ENCODE measurements around the gene TOGARAM2.
"Not testable (repeated sequence)": the region's sequence is repeated elsewhere in the genome, so short reads cannot be mapped to it uniquely, and the experiment has no call there.

TOGARAM2 gene

GRCh38 chr2:28976584-28976983 is 4.5 kb upstream of the TOGARAM2 start:
- DNase-seq (ENCODE audit: low read depth in 1 of 2, low spot score in 1 of 2): no peak

DNA sequence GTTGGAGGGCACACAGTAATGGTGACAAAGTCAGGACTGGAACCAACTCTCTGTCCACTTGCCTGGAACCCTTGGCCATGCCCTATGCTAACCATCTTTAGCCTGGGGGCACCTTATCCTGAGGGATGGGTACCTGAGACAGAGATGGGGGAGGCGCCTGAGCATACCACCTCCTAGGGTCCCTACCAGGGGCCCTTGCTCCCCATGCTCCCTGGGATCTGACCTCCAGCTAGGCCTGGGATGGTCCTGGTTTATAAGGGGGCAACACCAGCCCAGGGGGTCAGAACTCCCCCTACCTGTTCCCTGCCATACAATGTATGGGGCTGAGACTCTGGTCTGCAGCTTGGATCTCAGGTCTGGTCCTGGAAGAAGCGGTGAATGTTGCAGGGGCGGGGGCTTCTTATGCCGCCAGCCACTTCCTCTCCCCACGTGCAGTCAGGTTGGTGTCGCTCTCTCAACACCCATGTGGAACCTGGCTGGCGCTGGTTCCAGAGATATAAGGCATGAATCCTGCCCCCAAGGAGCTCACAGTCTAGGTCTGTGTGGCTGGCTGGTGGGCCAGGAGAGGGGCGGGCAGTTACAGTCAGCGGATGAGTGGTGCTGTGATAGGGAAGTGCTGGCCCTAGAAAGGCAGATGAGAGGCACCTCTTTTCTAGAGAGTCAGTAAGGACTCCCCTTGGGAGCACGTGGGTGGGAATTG is 3.8 kb upstream of the TOGARAM2 start:
- DNase-seq (ENCODE audit: low read depth in 1 of 2, low spot score in 1 of 2): no peak

- DNase-seq (ENCODE audit: low read depth in 1 of 2, low spot score in 1 of 2): not testable (repeated sequence)
Observed at GRCh38 chr2:28978001-28978400, 3.1 kb upstream of the TOGARAM2 start.

- no peak for DNase-seq (ENCODE audit: low read depth in 1 of 2, low spot score in 1 of 2)
Observed at GRCh38 chr2:28978606-28979005, 2.5 kb upstream of the TOGARAM2 start.

DNA sequence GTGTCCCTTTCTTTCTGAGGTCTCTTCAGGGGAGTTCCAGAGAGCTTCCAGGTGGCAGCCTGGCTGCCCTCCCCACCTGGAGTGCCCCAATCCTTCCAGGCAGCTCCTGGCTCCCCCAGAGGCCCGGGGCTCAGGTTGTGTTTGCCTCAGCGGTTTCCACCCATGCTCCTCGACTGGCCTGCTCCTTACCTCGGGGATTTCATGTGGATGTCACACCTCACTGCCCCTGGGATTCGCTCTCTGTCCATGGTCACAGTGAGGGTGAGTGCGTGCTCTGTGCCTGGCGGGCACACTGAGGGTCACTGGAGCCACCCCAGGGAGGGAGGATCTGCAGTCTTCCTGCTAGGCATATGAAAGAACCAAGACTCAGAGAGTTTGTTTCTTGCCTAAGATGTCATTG is 2.1 kb upstream of the TOGARAM2 start:
- DNase-seq (ENCODE audit: low read depth in 1 of 2, low spot score in 1 of 2): no peak

GRCh38 chr2:28979576-28980366 is 1.3 kb upstream of the TOGARAM2 start:
- DNase-seq (ENCODE audit: low read depth in 1 of 2, low spot score in 1 of 2): no peak

DNA sequence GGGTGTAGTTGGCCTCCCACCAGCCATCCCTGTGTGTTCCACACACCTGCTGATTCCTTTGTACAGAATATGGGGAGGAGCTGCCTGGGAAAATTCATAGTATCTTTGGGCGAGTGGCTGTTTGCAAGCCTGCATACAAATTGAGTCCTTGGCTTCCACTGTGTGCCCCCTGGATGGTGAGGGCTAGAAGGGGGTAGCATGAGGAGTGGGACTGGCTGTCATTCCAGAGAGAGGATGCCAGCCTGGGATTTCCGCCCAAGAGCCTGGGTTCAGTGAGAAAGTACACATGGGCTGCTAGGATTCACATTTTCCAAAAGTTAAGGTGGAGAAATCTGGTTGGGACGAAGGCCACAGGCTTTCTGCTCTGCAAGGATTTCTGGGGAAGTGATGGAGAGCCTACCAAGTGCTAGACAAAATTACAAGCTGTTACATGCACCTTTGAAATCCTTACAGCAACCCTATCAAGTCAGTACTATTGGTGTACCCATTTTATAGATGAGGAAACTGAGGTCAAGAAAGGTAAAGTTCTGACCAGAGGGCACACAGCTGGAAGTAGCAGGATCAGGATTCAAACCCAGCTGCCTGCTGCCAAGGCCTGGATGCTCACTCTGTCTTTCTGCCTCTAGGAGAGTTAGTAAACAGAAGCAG is 606 bp upstream of the TOGARAM2 start:
- no peak for DNase-seq (ENCODE audit: low read depth in 1 of 2, low spot score in 1 of 2)

DNA sequence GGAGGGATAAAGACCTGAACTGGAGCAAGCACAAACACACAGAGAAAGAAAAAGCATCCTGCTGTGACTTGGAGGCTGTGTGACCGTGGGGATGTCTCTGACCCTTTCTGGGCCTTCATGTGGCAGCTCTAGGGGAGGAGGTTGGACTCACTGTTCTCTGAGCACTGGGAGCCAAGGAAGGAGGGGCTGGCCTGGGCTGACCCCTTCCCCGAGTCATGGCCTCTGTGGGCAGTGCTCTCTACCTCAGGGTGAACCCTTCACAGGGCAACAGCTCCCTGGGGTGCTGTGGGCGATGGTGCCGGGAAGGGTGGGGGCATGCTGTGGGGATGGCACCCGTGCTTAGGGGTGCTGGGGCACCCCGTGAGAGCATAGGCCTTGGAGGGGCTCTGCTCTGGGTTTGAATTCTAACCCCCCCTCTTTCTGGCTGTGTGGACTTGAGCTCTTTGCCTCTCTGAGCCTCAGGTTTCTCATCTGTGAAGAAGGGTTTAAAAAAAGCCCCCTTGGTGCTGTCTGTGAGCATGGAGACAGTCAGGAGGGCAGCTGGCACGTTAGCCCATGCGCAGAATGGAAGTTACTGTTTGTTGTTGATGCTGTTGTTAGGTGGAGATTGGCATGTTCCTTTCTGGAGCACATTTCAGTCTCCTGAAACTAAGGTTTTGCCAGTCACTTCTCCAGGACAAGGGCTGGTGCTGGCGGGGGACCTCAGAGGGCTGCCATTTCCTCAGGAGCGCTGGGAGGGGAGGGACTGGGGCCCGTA is 700 bp downstream of the TOGARAM2 start:
- no peak for DNase-seq (ENCODE audit: low read depth in 1 of 2, low spot score in 1 of 2)

GRCh38 chr2:28982381-28982950 is 1.4 kb downstream of the TOGARAM2 start:
- DNase-seq (ENCODE audit: low read depth in 1 of 2, low spot score in 1 of 2): no peak

DNA sequence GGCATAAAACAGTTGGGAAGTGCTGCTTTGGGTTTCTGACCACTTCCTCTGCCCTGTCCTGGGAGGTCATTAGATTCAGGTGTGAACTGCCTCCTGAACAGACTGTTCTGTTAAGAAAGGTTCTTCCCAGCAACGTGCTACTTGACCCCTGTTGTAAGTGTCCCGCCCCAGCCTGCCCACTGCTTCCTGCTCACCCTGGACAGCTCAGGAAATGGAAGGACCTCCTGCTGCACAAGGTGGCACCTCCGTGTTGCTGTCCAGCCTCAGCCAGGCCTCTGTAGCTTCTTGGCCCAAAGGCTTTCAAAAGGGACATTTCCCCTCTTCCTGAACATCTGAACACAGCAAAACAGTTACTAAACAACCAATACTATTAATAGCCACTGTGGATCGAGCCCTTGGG is 5.3 kb downstream of the TOGARAM2 start:
- no peak for DNase-seq (ENCODE audit: low read depth in 1 of 2, low spot score in 1 of 2)

DNA sequence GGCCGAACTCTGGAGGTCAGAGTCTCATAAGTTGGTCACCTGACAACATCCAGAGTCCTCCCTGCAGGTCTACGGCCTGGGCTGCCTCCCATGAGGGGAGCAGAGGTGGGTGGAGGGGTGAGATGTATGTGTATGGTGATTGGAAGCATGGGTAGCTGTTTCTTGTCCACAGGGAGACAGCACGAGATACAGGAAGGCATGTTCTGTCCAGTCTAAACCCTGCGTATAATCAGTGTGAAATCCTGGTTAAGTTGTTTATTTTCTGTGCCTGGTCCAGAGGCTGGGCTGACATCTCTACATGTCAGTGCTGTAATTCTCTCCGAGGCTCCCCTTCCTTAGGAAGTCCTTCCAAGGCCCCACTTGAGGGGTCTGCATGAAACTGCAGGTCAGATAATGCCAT is 8.9 kb downstream of the TOGARAM2 start:
- no peak for DNase-seq (ENCODE audit: low read depth in 1 of 2, low spot score in 1 of 2)

DNA sequence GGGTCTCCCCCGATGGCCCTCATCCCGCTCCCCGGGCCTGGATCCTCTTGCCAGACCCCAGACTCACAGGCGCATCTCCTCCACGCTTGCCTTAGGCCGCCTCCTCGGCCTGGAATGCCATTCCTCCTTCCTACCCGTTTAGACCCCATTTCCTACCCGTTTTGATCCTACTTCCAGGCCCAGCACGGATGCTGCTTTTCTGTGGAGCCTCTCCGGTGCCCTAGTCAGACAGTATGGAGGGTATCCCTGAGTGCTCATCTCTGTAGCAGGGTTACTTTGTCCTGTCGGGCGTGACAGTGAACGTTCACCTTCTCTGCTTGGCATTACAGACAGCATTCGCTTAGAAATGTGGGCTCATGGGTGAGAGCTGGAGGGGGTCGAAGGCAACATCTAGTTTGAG is 9.3 kb downstream of the TOGARAM2 start:
- DNase-seq (ENCODE audit: low read depth in 1 of 2, low spot score in 1 of 2): no peak

DNA sequence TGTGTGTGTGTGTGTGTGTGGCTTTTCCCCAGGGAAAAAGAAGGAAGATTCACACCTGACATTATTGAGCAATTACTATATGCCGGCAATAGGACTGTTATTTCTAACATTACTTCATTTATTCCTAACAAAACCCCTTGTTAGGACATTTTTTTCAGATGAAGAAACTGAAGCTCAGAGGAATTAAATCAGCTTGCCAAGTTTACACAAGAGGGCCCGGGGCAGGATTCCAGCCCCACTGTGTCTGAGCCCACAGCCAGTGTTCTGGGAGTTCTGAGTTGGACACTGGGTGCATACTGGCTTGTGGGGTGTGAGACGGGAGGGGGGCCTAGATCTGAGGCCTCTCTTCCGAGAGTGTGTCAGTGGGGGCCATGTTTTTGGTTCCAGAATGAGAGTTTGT is 9.9 kb downstream of the TOGARAM2 start:
- DNase-seq (ENCODE audit: low read depth in 1 of 2, low spot score in 1 of 2): no peak

- DNase-seq (ENCODE audit: low read depth in 1 of 2, low spot score in 1 of 2): no peak
Observed at GRCh38 chr2:28991460-28991859, 10.4 kb downstream of the TOGARAM2 start.

DNA sequence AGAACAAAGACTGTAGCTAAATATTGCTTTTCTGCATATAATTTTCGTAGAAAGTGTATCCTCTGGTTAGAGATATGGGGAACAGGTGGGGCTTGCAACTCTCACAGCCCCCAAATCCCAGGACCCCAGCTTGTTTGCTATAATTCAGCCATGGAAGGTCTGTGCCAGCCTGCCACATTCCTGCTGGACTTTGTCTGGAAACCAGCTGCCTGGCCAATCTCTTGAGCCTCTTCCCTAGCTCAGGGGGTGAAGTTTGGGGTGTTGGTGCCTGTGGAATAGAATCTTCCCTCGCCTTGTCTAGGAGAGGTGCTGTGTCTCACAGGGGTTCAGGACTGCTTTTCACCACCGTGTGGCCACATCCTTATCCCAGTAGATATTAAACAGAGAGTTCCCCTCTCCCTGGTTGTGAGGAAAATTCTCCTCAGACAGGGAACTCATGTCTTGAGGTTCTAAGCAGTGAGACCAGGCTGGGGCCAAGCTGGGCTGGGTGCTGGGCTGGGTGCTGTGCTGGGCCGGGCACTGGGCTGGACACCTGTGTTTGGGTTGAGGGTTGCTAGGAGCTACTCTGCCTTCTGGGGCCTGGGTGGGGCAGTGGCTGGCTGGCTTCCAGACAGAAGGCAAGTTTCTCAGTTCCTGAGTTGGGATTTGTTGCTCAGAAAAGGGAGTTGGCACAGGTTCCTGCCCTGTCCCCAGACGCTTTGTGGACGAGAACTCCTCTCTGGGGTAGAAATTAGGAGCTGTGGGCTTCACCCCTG is 12.3 kb downstream of the TOGARAM2 start:
- no peak for DNase-seq (ENCODE audit: low read depth in 1 of 2, low spot score in 1 of 2)

GRCh38 chr2:28994074-28994473 is 13.0 kb downstream of the TOGARAM2 start:
- no peak for DNase-seq (ENCODE audit: low read depth in 1 of 2, low spot score in 1 of 2)

- no peak for DNase-seq (ENCODE audit: low read depth in 1 of 2, low spot score in 1 of 2)
Observed at GRCh38 chr2:28994679-28995078, 13.6 kb downstream of the TOGARAM2 start.

DNA sequence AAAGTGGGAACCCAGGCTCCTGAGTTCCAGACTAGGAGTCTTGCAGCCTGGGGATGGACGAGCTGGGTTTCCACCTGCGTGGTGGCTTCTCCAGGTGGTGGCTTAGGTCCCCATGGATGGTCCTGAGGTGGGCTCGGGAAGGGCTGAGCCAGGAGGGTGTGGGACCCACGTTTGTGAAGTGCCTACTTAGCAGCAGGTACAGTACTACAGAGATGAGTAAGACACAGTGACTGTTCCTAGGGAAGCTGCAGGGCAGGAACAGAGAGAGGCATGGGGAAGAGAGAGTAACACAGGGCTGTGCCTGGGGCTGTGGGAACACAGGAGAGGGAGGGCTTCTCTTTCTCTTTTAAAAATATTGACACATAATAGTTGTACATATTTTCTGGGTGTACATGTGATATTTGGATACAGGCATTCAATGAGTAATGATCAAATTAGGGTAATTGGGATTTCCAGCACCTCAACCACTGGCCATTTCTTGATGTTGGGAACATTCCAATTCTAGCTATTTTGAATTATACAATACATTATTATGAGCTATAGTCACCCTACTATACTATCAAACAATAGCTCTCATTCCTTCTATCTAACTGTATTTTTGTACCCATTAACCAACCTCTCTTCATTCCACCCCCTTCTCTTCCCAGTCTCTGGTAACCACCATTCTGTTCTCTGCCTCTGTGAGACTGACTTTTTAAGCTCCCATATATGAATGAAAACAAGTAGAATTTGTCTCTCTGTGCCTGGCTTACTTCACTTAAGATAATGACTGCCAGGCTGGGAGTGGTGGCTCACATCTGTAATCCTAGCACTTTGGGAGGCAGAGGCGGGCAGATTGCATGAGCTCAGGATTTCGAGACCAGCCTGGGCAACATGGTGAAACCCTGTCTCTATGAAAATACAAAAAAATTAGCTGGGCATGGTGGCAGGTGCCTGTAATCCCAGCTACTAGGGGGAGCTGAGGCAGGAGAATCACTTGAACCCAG is 15.0 kb downstream of the TOGARAM2 start:
- DNase-seq (ENCODE audit: low read depth in 1 of 2, low spot score in 1 of 2): no peak

DNA sequence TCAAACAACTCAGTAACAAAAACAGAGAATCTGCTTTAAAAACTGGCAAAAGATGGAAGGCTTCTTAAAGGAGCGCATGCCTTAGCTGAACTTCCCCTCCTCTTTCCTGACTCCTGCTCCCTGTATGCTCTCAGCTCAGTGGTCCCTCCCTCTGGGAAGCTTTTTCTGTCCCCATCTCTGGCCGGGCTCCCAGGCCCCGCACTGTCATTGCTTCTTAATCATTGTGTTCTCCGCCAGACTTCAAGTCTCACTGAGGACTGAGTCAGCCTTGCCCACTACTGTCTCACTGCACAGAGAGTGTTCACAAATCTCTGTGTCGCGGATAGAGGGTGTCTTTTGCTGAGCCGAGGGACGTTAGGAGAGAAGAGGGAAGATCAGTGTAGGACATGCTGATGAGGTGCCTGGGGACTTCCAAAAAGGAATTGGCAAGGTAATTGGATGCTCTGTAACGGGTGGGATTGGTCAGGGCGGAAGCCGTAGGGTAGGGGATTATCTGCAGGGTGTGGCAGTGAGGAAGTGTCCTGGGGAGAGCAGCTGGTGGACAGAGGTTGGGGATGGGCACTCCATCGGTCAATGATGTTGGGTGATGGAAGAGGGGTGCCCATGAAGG is 16.2 kb downstream of the TOGARAM2 start:
- no peak for DNase-seq (ENCODE audit: low read depth in 1 of 2, low spot score in 1 of 2)

Measured in stimulated activated CD4-positive, alpha-beta T cell treated with anti-CD3 and anti-CD28 coated beads, Interleukin-15, amount 100 ng/mL, for 1 hour (primary cell).